HepG2 (cell line): ENCODE measurements around the gene DIAPH1. TPM values are rescaled to one million over a fixed set of nuclear protein-coding genes. Genes with fewer than 3 reads are reported as not detected.

ENCODE experiments used
- GPN1 ChIP-seq: sonication (generic); formaldehyde crosslinking; IDR thresholded peaks from 2 replicates; pipeline ENCODE4 v1.5.1; 2020; ENCODE audit warnings: missing genetic modification reagents, borderline replicate concordance
- JARID2 ChIP-seq: sonication (generic); formaldehyde crosslinking; IDR thresholded peaks from 2 replicates; pipeline ENCODE4 v1.8.1; 2023; ENCODE audit warnings: missing genetic modification reagents, inconsistent platforms; ENCODE audit not compliant: insufficient replicate concordance
- MIER2 ChIP-seq: IDR thresholded peaks from 2 replicates; pipeline ENCODE4 v1.6.1; 2016; ENCODE audit warnings: missing biosample characterization, missing genetic modification reagents
- POLR2AphosphoS2 ChIP-seq: IDR thresholded peaks from 2 replicates; pipeline ENCODE4 v1.6.1; 2011; ENCODE audit warnings: low read depth, low read length, improper control_type of control experiment
- SIX1 ChIP-seq: sonication (generic); formaldehyde crosslinking; IDR thresholded peaks from 2 replicates; pipeline ENCODE4 v1.4.0; 2020; ENCODE audit warnings: missing genetic modification reagents, borderline replicate concordance
- SOX6 ChIP-seq, 2 experiments: fragments of 450-650 bp in 1 of 2; sonication (generic) in 1 of 2; formaldehyde crosslinking in 1 of 2; IDR thresholded peaks; 2 replicates each; pipeline versions ENCODE4 v1.4.0 to v1.6.1; 2017 to 2020; ENCODE audit warnings: antibody characterized with exemption in 1 of 2, mild to moderate bottlenecking in 1 of 2, missing genetic modification reagents in 1 of 2
- ZNF10 ChIP-seq: sonication (generic); formaldehyde crosslinking; IDR thresholded peaks from 2 replicates; pipeline ENCODE4 v1.4.0; 2020; ENCODE audit warnings: mild to moderate bottlenecking, low read depth, missing genetic modification reagents, borderline replicate concordance
- ZNF589 ChIP-seq: sonication (generic); formaldehyde crosslinking; conservative IDR thresholded peaks from 2 replicates; pipeline ENCODE4 v1.8.0; 2022; ENCODE audit warnings: mild to moderate bottlenecking, moderate library complexity, missing genetic modification reagents
- ZNF598 ChIP-seq: sonication (generic); formaldehyde crosslinking; IDR thresholded peaks from 2 replicates; pipeline ENCODE4 v1.5.1; 2020; ENCODE audit warnings: mild to moderate bottlenecking, missing genetic modification reagents, borderline replicate concordance
- polyA plus RNA-seq, 8 experiments: library from polyadenylated mRNA; depleted of rRNA in 3 of 8; stranded (reverse) in 7 of 8; unstranded in 1 of 8; fragments of >200 nt; fragmentation: Illumina TruSeq in 4 of 8; extraction: Trizol in 4 of 8; gene quantifications; 2 replicates each; pipeline versions ENCODE4 v1.2.1 to v1.2.3, GENCODE V29; 2011 to 2016; ENCODE audit warnings: low read depth in 4 of 8, missing spikeins in 1 of 8, mixed read lengths in 1 of 8; ENCODE audit not compliant: insufficient read depth in 1 of 8
- total RNA-seq, 5 experiments: library from RNA; depleted of rRNA; stranded (reverse); fragments of >200 nt; fragmentation: Illumina TruSeq; extraction: Trizol; gene quantifications; 2 replicates each; pipeline ENCODE4 v1.2.3, GENCODE V29; 2016; ENCODE audit warnings: low read depth in 1 of 5
- TF ChIP-seq, protein P1 (sequence below): sonication (generic); formaldehyde crosslinking; IDR thresholded peaks from 2 replicates; pipeline ENCODE4 v1.4.0; 2020; ENCODE audit warnings: mild to moderate bottlenecking, missing genetic modification reagents
- TF ChIP-seq, protein P2 (sequence below): sonication (generic); formaldehyde crosslinking; IDR thresholded peaks from 2 replicates; pipeline ENCODE4 v1.8.1; 2022; ENCODE audit warnings: mild to moderate bottlenecking, missing genetic modification reagents
- TF ChIP-seq, protein P3 (sequence below): sonication (generic); formaldehyde crosslinking; IDR thresholded peaks from 2 replicates; pipeline ENCODE4 v1.8.1; 2023; ENCODE audit warnings: mild to moderate bottlenecking, moderate library complexity, missing genetic modification reagents

Gene DIAPH1
- total and polyA plus RNA-seq, 2 of the 13 experiments (the other 11 are each of a cell fraction or from before 2014, with no cell fraction given): 25.1 to 33.9 TPM

DNA sequence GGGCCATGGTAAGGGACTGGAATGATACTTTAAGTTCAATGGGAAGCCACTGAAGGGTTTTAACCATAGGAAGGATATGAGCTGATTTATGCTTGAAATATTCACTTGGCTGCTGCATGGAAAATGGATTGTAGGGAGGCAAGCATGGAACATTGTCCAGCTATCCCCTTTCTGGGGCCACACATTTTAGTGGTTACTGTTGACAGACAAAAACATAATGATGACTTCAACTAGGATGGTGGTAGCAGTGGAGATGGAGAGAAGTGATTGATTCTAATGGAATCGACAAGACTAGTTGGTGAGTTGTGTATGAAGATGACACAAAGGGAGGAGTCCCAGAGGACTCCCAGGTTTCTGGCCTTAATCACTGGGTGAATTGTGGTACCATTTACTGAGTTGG is 38.6 kb upstream of the DIAPH1 start (continued):
- TF ChIP-seq GPN1 (CRISPR knock-in tag) (no peak), POLR2AphosphoS2 (no peak), SOX6 (IDR thresholded peaks at IDR 0.05) (no peak), SOX6 (CRISPR knock-in tag; IDR thresholded peaks at IDR 0.05) (no peak), ZNF598 (CRISPR knock-in tag) (no peak), SIX1 (CRISPR knock-in tag) (no peak), ZNF589 (no peak), MIER2 (CRISPR knock-in tag) (no peak), JARID2 (CRISPR knock-in tag) (no peak), ZNF10 (CRISPR knock-in tag) (no peak)
- TF ChIP-seq, protein P1, sequence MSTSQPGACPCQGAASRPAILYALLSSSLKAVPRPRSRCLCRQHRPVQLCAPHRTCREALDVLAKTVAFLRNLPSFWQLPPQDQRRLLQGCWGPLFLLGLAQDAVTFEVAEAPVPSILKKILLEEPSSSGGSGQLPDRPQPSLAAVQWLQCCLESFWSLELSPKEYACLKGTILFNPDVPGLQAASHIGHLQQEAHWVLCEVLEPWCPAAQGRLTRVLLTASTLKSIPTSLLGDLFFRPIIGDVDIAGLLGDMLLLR (CRISPR knock-in tag): no peak
- TF ChIP-seq, protein P2, sequence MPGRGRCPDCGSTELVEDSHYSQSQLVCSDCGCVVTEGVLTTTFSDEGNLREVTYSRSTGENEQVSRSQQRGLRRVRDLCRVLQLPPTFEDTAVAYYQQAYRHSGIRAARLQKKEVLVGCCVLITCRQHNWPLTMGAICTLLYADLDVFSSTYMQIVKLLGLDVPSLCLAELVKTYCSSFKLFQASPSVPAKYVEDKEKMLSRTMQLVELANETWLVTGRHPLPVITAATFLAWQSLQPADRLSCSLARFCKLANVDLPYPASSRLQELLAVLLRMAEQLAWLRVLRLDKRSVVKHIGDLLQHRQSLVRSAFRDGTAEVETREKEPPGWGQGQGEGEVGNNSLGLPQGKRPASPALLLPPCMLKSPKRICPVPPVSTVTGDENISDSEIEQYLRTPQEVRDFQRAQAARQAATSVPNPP (CRISPR knock-in tag): no peak
- TF ChIP-seq, protein P3, sequence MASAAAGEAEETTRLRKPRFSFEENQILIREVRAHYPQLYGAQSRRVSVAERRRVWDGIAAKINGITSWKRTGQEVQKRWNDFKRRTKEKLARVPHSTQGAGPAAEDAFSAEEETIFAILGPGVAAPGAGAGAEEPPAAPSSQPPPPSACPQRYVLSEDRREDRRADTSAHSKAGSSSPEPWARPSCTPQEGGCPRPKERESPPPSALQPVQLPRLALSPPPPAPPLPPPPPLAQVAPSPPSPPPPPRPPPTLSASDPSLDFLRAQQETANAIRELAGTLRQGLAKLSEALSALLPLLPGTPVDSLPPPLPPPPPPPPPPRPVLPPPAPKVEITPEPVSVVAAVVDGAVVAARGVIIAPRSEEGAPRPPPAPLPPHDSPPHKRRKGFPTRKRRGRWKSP (CRISPR knock-in tag): no peak
- TF ChIP-seq, all 625 proteins: peak for 0
